Fibroblast of mammary gland (primary cell): ENCODE data around the gene ATPAF2.

Experiments
- DNase-seq: peaks from one replicate; pipeline ENCODE4 v3.0.0-alpha.2; 2010; ENCODE audit warnings: low read depth
- H3K4me3 ChIP-seq: 2 replicates; pipeline ENCODE4 v1.5.1; 2011; ENCODE audit warnings: low read depth, mild to moderate bottlenecking, low read length, moderate library complexity; ENCODE audit not compliant: control insufficient read depth
- CTCF ChIP-seq: conservative IDR thresholded peaks from 2 replicates; pipeline ENCODE4 v1.5.1; 2011; ENCODE audit warnings: low read depth, low read length, inconsistent platforms; ENCODE audit not compliant: control insufficient read depth, insufficient read depth

The ATPAF2 gene

GRCh38 chr17:18040261-18040858 lies 1.4 kb upstream of the ATPAF2 start:
- TF ChIP-seq CTCF, result no peak
- no peak for DNase-seq
- H3K4me3 ChIP-seq, result peak overlapping the region; percentile 66

GRCh38 chr17:18039535-18040260 lies 730 bp upstream of the ATPAF2 start:
- TF ChIP-seq CTCF, result no peak
- H3K4me3 ChIP-seq, result peak overlapping the region; percentile 66
- no peak for DNase-seq

GRCh38 chr17:18038149-18038850 lies 668 bp downstream of the ATPAF2 start:
- DNase-seq, result no peak
- no peak for TF ChIP-seq CTCF
- peak overlapping the region; percentile 76 for H3K4me3 ChIP-seq

GRCh38 chr17:18037486-18037885 lies 1.5 kb downstream of the ATPAF2 start:
- DNase-seq, result no peak
- no peak overlapping the region for H3K4me3 ChIP-seq
- no peak for TF ChIP-seq CTCF

- no peak for DNase-seq
- TF ChIP-seq CTCF, result no peak
- no peak overlapping the region for H3K4me3 ChIP-seq
Observed at GRCh38 chr17:18035704-18036103, 3.3 kb downstream of the ATPAF2 start.

GRCh38 chr17:18033442-18034099 lies 5.4 kb downstream of the ATPAF2 start:
- TF ChIP-seq CTCF, result peak; percentile 63
- DNase-seq, result peak; percentile 90
- no peak overlapping the region for H3K4me3 ChIP-seq
